NB4 (cell line): Measurements from ENCODE around the gene GPR75.
"Not testable (repeated sequence)": the region's sequence is repeated elsewhere in the genome, so short reads cannot be mapped to it uniquely, and the experiment has no call there.

Experiments
- POLR2A ChIP-seq: IDR thresholded peaks from 2 replicates; pipeline ENCODE4 v1.6.1; 2011; ENCODE audit warnings: mild to moderate bottlenecking; ENCODE audit not compliant: insufficient read length; ENCODE audit errors: extremely low read depth
- TF ChIP-seq, protein P1 (sequence below): IDR thresholded peaks from one replicate; pipeline ENCODE4 v1.5.1; 2012; ENCODE audit warnings: low read depth, low read length

- TF ChIP-seq POLR2A: not testable (repeated sequence)
- TF ChIP-seq, protein P1, sequence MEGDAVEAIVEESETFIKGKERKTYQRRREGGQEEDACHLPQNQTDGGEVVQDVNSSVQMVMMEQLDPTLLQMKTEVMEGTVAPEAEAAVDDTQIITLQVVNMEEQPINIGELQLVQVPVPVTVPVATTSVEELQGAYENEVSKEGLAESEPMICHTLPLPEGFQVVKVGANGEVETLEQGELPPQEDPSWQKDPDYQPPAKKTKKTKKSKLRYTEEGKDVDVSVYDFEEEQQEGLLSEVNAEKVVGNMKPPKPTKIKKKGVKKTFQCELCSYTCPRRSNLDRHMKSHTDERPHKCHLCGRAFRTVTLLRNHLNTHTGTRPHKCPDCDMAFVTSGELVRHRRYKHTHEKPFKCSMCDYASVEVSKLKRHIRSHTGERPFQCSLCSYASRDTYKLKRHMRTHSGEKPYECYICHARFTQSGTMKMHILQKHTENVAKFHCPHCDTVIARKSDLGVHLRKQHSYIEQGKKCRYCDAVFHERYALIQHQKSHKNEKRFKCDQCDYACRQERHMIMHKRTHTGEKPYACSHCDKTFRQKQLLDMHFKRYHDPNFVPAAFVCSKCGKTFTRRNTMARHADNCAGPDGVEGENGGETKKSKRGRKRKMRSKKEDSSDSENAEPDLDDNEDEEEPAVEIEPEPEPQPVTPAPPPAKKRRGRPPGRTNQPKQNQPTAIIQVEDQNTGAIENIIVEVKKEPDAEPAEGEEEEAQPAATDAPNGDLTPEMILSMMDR: not testable (repeated sequence)
These were observed 29.8 kb downstream of the GPR75 start for GRCh38 chr2:53829980-53830290.
